Measurements from ENCODE around the gene CDON.

CDON gene, protein sequence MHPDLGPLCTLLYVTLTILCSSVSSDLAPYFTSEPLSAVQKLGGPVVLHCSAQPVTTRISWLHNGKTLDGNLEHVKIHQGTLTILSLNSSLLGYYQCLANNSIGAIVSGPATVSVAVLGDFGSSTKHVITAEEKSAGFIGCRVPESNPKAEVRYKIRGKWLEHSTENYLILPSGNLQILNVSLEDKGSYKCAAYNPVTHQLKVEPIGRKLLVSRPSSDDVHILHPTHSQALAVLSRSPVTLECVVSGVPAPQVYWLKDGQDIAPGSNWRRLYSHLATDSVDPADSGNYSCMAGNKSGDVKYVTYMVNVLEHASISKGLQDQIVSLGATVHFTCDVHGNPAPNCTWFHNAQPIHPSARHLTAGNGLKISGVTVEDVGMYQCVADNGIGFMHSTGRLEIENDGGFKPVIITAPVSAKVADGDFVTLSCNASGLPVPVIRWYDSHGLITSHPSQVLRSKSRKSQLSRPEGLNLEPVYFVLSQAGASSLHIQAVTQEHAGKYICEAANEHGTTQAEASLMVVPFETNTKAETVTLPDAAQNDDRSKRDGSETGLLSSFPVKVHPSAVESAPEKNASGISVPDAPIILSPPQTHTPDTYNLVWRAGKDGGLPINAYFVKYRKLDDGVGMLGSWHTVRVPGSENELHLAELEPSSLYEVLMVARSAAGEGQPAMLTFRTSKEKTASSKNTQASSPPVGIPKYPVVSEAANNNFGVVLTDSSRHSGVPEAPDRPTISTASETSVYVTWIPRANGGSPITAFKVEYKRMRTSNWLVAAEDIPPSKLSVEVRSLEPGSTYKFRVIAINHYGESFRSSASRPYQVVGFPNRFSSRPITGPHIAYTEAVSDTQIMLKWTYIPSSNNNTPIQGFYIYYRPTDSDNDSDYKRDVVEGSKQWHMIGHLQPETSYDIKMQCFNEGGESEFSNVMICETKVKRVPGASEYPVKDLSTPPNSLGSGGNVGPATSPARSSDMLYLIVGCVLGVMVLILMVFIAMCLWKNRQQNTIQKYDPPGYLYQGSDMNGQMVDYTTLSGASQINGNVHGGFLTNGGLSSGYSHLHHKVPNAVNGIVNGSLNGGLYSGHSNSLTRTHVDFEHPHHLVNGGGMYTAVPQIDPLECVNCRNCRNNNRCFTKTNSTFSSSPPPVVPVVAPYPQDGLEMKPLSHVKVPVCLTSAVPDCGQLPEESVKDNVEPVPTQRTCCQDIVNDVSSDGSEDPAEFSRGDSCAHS (N-terminal part only)

DNA sequence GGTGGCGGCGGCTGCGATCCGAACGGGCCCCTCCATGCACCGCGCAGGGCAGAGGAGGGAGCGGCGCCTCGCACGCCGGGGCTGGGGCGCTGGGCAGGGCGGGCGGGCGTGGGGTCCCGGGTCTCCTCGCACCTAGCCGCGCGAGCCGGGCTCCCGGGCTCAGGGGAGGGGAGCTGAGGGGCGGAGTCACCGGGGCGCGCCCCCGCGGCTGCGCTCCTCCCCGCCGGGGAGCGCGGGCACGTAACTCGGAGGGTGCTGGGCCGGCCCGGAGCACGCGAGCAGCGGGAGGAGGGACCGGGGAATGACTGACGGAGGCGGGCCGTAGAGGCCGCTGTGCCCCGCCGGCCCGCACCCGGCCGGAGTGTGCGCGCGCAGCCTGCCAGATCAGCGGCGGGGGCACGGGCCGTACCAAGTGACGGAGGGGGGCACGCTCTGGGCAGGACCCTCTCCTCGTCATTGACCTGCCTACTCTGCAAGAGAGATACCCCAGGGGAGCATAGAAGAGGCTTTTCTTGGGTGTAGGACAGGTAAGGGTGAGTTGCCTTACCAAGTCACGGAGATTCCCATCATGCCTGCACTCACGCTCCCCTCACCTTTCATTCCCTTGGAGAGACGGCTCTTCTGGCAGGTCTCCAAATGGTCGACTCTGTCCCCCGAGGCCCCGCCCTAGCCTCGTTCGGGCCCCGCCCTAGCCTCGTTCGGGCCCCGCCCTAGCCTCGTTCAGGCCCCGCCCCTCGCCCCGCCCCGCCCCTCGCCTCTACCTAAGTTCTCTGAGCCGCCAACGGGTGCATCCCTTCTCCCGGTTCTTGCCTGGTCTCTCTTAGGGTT lies at the start of gene CDON:
TSS of gene CDON (minus strand) at position 188 of the 828 bp plus-strand sequence. CDS start 39,390 bp downstream, outside the sequence.
- peak; percentile 98 for DNase-seq

DNA sequence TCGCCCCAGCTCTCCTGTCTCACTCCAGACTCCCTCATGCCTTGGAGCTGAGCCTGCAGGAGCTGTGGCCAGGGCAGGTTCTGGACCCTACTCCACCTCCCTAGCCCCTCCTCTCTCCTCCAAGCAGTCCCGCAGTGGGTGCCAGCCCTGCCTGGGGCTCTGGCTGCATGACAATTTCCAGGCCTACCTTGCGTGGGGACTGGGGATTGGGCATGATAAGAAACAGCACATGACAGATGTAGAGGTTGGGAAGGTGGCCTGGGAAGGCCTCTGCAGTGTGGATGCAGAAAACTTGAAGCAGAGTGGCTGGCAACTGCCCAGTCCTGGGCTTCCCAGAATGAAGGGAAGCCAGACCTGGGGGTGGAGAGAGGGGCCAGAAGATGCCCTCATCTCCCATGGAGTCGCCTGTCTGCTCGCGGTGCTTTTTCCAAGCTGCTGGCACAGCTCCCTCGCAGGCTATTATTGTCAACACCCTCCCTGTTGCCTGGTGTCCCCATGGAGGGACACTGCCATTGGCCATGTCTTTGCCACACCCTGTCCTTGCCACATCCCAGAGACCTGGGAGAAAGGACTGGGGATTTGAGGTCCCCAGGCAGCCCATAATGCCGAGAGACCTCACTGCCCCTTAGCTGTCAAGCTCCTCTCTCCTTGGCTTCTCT lies 48.9 kb upstream of the CDON start:
- peak; percentile 15 for DNase-seq

DNA sequence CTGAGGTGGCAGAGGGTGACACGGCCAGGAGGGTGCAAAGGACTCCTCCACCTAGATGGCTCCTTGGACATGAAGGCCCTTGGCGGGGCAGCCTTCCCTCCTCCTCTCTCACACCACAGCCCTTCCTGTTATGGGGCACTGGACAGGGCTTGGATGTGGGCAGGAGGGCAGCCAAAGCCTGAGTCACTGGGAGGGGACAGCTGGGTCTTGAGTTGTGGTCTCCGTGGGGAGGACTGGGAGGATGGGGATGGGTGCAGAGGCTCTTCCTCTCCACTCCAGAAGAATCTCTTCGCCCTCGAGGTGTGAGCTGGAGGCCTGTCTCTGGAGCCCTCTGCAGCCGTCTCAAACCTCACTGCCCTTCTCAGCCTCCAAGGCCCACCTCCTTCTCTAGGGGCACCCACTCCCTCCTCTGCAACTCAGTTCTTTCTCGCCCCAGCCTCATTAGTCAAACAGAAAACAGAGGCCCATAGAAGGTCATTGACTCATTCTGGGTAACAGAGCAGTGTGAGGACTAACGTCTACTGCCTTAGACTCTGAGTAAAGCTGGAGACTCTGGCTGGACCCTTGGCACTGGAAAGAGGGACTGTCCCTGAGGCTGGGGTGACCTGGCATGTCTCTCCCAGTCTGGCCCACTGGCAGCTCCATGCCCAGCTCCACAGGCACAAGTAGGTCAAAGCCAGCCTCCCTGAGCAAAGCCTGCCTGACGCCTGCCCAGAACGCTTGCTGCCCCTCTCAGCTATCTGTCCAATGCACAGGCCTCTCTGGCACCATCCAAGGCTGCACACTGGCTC lies 47.5 kb upstream of the CDON start:
- no peak for DNase-seq

DNA sequence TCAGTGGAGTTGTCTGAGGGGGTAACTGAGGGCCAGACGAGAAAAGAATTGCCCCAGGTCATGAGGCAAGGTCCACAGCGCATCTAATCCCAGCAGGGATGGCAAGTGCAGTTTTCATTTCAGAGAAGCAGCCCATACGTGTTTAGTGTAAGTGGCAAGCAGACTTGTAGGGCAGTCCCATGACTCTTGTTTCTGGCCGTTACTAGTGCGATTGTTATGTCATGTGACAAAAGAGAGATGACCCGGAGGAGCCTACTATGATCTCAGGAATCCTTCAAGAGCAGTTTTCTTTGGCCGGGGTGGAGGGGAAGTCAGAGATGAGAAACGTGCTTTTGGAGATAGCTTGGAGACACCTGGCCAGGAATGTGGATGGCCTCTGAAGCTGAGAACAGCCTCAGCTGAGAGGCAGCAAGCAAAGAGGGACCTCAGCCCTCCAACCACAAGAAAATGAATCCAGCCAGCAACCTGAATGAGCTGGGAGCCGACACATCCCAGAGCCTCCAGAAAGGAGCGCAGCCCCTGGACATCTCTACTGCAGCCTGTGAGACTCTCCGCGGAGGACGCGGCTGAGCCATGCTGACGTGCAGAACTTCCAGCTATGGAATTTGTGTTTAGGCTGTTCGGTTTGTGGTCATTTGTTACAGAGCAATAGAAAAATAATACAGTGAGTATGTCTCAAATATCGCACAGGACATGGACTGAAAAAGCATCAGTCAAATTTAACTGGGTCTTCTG lies 44.1 kb upstream of the CDON start:
- DNase-seq: no peak

DNA sequence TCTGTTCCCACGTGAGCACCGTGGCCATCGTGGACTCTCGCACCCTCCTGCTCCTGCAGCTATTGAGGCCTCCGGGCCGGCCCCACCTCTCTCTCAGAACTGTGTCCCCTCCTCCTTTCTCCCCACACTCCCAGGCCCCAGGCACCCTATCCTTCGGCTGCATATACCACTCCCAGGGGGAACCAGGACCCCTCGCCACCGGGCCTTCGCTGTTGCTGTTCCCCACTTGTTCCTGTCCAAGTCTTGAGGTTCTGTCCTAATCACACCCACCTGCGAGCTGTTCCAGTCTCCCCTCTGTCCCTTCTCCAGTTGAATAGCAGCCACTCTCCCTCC lies 43.0 kb upstream of the CDON start:
- no peak for DNase-seq

DNA sequence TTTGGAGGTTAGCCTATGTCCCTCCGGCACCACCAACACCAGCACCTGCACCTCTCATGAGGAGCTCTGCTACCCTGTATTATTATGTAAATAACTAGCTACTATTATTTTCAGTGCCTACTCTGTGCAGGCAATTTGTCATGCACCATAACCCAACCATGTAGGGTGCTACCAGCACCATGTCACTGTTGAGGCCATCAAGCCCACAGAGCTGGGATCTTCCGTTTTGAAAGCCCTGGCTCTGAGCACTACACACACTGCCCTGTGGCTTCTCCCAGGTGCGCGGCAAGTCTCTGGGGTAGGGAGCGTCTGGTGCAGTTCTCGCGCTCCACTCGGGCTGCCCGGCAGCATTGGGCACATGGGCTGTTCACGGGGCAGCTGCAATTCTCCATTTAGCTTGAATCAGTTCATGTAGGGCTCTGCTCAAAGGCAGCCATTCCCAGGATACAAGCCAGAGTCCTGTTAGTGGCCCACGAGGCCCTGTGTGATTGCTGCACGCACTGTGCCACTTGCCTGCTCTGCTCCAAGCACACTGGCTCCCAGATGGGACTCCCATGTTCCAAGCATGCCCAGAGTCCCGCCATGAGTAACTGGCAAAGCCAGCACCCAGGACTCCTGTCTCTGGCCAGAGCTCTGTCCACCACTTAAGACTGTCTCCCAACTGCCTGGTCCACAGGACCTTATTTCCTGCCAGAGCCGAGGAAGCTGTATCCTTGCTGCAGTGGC lies 42.5 kb upstream of the CDON start:
- no peak for DNase-seq

DNA sequence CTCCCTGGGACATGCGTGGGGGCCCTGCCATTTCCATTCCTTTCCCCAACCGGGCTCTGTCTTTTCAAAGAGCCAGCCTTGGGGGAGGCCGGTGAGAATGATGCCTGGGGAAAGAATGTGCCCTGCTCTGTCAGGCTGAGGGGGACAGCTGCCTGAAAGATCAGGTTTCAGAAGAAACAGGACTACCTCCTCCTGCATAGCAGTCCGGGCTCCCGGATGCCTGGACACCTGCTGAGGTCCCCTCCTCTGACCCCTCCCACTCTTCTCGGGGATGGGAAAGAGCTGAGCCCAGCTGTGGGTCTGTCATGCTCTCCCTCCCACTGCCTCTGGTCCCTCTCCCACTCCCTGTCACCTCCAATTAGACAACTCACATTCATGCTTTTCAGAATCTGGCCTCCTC lies 41.8 kb upstream of the CDON start:
- no peak for DNase-seq

DNA sequence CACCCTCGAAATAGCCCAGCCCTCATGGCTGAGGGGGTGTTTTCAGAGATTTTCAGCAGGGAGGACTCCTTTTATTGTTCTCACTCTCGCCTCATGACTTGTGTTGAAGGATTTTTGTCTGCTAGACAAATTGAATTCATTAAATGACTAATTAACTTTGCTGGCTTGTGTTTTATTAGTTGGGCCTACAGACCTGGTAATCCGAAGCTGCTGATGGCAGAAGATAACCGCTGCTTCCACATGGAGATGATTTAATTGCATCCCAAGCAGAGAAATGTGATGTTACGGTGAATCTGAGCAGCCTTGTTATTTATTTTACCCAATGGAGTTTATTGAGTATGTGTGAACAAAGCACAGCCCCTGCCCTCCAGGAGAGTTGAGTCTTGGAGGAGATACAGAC lies 40.5 kb upstream of the CDON start:
- DNase-seq: no peak

DNA sequence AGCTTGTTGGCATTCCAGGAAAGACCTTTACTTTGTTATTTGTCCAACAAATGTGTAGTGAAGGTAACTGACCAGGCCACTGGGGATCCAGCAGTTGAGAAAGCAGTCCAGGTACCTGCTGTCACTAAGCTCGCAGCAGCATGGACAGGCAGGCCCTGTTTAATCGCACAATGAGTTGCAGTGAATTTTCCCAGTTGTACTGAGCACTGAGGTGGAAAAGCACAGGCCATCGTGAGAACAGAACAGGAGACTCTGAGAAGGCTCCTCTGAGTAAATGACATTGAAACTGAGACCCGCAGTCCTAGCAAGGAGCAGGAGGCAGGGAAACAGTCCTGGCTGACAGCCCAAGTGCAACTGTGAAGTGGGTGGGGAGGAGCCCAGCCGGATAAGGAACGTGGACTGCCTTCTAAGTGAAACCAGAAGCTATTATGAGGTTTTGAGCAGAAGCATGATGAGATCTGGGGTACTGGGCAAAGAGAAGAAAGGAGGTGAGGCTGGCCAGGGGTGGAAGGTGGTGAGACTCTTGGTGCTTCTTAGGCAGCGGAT lies 39.8 kb upstream of the CDON start:
- DNase-seq: no peak

DNA sequence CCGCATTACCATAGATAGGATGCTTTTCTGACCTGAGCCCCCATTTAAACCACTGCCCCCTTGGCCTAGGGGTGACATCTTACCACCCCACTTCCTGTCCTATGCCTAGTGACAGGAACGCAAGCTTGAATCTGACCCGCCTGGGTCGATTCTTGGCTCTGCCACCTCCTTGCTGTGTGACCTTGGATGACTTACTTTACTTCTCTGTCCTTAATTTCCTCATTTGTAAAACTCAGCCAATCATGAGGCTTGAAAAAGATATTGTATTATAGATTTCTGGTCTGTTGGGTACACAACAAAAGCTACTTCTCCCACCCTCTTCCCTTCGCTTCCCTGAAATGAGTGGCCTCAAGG lies 39.2 kb upstream of the CDON start:
- DNase-seq: no peak

DNA sequence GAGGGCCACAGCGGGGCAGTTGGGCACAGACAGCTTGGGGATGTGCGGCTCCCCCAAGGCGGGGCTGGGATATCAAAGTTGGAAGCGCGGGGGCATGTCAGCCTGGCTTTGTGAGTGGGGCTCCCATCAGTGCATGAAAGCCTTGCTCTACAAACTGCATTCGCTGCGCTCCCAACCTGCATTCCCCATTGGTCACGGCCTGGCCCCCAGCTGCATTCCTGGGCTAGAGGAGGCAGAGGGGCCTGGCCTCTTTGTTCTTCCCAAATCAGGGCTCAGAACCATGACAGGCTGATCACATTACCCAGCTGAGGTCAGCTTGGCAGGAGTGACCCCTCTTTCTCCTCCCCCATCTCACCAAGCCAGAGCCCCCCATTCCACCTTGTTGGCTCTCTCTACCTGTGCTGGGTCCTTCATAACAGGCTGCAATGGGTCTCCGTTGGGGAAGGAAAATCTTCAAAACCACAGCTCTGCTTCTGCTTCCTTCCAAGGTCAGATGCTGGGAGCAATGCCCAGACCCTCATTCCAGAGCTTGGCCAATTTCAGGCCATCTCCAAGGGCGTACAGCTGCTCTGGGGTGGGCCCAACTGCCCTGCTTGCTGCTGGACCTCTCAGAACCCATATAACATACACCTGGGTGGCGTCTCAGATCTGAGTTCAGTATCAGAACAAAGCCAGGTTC lies 38.7 kb upstream of the CDON start:
- DNase-seq: no peak

DNA sequence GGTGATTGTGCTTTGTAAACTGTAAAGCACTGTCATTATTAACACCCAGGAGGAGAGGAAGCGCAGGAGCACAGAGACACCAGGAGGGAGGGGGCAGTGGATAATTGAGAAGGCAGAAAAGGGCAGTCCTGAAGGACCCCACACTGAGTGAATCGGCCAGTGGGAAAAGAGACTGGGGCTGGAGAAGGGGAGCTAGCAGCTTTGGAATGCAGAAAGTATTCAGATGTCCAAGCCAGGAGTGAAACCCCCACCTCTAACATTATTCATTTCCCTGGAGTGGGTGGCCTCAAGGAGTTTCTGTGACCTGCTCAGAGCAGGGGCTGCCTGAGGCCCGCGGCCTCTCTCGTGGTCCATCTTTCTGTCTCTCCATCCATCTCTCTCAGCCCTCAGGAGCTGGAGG lies 38.0 kb upstream of the CDON start:
- no peak for DNase-seq

DNA sequence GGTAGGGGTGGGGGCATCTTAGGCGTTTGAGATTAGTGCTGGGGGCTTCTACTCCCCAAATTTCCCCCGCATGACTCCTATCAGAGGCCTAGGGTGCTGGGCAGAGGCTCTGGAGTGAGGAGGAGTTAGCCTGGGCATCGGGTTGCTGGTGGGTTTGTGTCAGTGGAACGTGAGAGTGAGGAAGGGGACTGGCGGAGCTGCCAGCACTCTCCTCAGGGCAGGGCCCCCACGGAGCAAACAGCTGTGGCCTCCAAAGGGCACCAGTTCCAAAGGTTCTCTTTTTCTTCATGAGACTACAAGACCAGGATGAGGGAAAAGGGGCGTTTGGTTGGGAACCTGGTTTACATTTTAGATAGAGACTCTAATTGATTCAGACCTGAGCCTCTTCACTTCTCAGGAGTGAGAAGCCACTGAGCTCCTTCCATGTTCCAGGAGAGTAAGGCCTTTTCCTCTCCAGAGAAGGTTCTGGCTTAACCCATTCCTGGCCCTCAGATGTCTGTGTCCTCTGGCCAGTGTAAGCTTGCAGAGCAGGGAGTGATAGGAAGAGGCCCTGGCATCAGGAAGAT lies 35.6 kb upstream of the CDON start:
- DNase-seq: no peak

DNA sequence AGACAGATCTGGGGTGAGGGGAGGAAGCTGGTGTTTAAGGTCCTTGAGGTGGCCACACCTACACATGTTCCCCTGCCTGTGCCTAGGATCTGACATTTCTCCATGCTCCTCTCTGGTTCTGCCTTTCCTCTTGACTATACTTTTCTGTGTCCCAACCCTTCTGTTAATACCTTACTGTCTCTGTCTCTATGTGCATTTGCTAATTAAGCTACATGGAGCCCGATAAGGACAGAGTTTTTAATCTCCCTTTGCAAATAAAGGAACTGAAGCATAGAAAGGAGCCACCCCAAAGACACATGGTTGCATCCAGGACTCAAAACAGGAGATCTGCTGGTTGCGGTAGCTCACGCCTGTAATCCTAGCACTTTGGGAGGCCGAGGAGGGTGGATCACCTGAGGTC lies 33.1 kb upstream of the CDON start:
- DNase-seq: no peak

DNA sequence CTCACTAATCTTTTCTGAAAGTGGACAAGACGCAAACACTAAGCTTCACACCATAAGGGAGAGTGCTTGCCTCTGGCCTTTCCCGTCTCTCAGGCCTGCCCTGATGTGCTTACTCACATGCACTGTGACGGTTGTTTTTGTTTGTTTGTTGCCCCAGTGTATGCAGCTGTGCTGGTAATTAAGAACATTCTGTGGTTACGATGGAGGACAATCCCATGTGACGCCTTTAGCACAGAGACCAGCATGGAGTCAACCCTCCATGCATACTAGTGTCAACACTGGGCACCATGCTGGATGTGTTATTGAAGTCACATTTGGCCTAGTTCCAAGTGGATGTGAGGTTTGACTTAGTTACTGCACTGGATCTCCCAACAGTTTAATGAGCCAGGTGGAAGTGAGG lies 27.8 kb upstream of the CDON start:
- DNase-seq: peak; percentile 92

DNA sequence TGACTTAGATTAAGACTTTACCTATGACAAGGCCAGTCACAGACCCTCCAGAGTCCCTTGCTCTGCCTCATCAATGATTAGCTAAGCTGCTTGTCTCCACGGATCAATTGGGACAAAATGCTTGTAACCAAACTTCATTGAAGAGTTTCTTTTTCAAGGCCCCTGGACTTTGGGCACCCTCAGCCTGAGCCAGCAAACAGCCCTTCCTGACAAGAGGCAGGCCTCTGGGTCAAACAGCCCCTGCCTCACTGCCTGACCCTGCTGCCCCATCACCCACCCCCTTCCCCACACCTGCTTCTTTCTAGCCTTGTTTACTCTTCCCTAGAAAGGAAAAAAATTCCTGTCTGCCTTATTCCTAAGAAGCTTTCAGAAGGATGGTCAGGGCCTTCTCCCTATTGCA lies 26.3 kb upstream of the CDON start:
- no peak for DNase-seq

DNA sequence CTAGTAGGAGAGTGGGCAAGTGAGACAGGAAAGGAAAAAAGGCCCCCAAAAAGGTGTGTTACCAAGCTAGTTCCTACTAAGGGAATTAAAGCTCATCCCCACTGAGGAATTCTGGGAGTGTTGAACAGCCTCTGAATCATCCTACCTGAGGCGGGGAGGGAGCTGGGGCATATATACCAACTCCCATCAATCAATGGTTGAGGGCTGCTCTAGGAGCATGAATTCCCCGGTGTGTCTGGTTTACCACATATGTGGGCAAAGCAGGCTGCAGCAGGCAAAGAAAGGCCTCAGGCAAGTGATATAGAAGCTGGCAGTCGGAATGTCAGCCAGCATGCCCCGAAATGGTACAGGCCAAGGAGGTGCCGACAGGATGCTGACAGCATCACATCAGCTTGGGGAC lies 23.6 kb upstream of the CDON start:
- DNase-seq: no peak

DNA sequence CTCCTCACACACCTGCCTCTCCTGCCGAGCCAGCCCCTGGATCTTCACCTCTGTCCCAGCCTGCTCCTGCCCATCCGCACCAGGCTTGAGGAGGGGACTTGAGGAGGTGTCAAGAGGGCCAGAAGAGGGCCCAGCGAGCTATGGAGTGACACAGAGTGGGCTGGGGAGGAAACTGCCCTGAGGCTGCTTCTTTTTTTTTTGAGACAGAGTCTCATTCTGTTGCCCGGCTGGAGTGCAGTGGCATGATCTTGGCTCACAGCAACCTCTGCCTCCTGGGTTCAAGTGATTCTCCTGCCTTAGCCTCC lies 21.9 kb upstream of the CDON start:
- DNase-seq: no peak
